Progenitor cell of endocrine pancreas (in vitro differentiated cells): ENCODE measurements around the gene MERTK. TPM values are rescaled to one million over a fixed set of nuclear protein-coding genes. Genes with fewer than 3 reads are reported as not detected.
"Not testable (repeated sequence)": the region's sequence is repeated elsewhere in the genome, so short reads cannot be mapped to it uniquely, and the experiment has no call there.

Experiments used
- DNase-seq: peaks from one replicate; pipeline ENCODE4 v3.0.0; 2021; ENCODE audit warnings: low spot score; ENCODE audit not compliant: unreplicated experiment
- H3K27ac Mint-ChIP-seq: 2 replicates; pipeline ENCODE4 v1.8.0; 2021; ENCODE audit warnings: mild to moderate bottlenecking, moderate library complexity, mixed read lengths
- H3K27me3 Mint-ChIP-seq: 2 replicates; pipeline ENCODE4 v1.8.0; 2021; ENCODE audit warnings: mixed read lengths
- H3K36me3 Mint-ChIP-seq: 2 replicates; pipeline ENCODE4 v1.8.0; 2022; ENCODE audit warnings: mixed read lengths; ENCODE audit not compliant: insufficient read depth
- H3K4me1 Mint-ChIP-seq: 2 replicates; pipeline ENCODE4 v1.8.0; 2021; ENCODE audit warnings: low read depth, mixed read lengths
- H3K4me3 Mint-ChIP-seq: 2 replicates; pipeline ENCODE4 v1.8.0; 2021; ENCODE audit warnings: low read depth, mild to moderate bottlenecking, moderate library complexity, mixed read lengths
- H3K9me3 Mint-ChIP-seq: 2 replicates; pipeline ENCODE4 v1.8.0; 2021; ENCODE audit warnings: low read depth, mixed read lengths
- total RNA-seq: library from RNA; stranded (reverse); gene quantifications from 2 replicates; pipeline ENCODE4 v1.2.1, GENCODE V29; 2021
- TF ChIP-seq, protein P1 (sequence below): fragments of 200-600 bp; sonication (generic); IDR thresholded peaks from one replicate; pipeline ENCODE4 v1.5.0; 2021; ENCODE audit warnings: antibody characterized with exemption, mild to moderate bottlenecking; ENCODE audit not compliant: unreplicated experiment

MERTK gene
- total RNA-seq, 1 donor from 2014 or later, result 20.1 TPM

DNA sequence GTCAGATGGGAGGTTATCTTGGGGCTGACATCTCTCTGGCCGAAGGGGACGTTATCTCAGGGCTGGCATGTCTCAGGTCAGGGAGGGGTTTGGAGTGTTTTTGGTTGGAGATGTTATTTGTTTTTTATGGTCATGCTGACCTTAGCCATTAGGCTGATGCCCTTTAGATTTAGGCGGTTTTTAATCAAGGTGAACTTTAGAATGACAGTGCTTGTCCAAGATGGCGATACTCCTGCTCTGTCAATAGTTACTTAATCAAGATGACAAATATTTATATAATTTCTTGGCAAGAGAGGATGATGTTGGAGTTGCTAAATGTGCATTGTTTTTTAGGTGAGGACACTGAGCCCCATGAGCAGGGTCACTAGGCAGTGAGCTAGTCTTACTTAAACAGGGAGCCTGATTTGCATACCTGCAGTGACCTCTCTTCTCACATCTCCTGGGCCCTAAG lies 34.5 kb downstream of the MERTK start:
- TF ChIP-seq, protein P1, sequence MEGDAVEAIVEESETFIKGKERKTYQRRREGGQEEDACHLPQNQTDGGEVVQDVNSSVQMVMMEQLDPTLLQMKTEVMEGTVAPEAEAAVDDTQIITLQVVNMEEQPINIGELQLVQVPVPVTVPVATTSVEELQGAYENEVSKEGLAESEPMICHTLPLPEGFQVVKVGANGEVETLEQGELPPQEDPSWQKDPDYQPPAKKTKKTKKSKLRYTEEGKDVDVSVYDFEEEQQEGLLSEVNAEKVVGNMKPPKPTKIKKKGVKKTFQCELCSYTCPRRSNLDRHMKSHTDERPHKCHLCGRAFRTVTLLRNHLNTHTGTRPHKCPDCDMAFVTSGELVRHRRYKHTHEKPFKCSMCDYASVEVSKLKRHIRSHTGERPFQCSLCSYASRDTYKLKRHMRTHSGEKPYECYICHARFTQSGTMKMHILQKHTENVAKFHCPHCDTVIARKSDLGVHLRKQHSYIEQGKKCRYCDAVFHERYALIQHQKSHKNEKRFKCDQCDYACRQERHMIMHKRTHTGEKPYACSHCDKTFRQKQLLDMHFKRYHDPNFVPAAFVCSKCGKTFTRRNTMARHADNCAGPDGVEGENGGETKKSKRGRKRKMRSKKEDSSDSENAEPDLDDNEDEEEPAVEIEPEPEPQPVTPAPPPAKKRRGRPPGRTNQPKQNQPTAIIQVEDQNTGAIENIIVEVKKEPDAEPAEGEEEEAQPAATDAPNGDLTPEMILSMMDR, result no peak
- Mint-ChIP-seq H3K4me3 (no peak overlapping the region), H3K27me3 (no peaks in the 10 kb centered on the region), H3K9me3 (peaks cover 9% of the 10 kb centered on the region), H3K27ac (peak overlapping the region; percentile 56), H3K4me1 (no peaks in the 10 kb centered on the region), H3K36me3 (peaks cover 44% of the 10 kb centered on the region)
- DNase-seq, result no peak

DNA sequence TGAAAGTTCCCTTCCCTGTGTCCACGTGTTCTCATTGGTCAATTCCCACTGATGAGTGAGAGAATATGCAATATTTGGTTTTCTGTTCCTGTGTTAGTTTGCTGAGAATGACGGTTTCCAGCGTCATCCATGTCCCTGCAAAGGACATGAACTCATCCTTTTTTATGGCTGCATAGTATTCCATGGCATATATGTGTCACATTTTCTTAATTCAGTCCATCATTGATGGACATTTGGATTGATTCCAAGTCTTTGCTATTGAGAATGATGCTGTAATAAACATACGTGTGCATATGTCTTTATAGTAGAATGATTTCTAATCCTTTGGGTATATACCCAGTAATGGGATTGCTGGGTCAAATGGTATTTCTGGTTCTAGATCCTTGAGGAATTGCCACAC lies 35.5 kb downstream of the MERTK start:
- H3K27me3 Mint-ChIP-seq, H3K4me3 Mint-ChIP-seq, H3K9me3 Mint-ChIP-seq, DNase-seq, H3K27ac Mint-ChIP-seq, H3K4me1 Mint-ChIP-seq: not testable (repeated sequence)
- H3K36me3 Mint-ChIP-seq, result peaks cover 44% of the 10 kb centered on the region

DNA sequence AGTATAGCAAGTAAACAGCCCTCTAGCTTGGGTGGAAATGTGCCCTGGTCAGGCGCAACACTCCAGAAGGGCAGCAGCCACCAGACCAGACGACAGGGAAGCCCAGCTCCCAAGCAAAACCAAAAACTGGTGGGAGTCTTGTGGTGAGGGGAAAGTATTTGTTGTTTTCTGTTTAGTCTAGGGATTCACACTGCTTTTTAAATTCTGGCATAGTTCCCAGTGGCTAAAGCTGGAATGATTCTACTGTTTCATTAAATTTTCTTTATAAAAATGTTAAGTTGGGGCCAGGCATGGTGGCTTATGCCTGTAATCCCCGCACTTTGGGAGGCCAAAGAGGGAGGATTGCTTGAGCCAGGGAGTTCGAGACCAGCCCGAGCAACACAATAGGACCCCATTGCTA lies 38.5 kb downstream of the MERTK start:
- H3K36me3 Mint-ChIP-seq, result peaks cover 28% of the 10 kb centered on the region

DNA sequence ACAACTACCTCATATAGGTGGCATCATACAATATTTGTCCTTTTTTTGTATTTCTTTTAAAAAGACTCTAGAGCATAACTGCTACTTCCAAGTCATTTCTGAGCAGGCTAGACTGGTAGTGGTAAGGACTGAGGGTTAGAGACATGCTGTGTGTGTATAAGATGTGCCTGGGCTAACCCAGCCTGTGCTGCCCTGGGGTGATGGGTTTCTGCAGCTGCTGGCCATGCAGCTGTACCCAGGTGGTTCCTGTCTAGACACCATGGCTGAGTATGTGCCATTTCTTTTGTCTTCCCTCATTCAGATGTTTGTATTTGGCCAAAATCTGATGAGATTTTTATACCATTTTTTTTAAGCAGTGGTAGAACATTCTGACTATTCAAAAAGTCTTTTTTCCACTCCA lies 40.0 kb downstream of the MERTK start:
- Mint-ChIP-seq H3K36me3 (peaks cover 16% of the 10 kb centered on the region), H3K4me1 (peaks cover 7% of the 10 kb centered on the region), H3K27me3 (no peaks in the 10 kb centered on the region), H3K27ac (no peak overlapping the region), H3K9me3 (peaks cover 2% of the 10 kb centered on the region), H3K4me3 (no peak overlapping the region)
- no peak for DNase-seq
- TF ChIP-seq, protein P1, result no peak

More for the DNA sequence above, 38.5 kb downstream of the MERTK start:
- peaks cover 9% of the 10 kb centered on the region for H3K9me3 Mint-ChIP-seq
- TF ChIP-seq, protein P1, result no peak
- peaks cover 7% of the 10 kb centered on the region for H3K4me1 Mint-ChIP-seq
- DNase-seq, result no peak
- H3K27me3 Mint-ChIP-seq, result no peaks in the 10 kb centered on the region
- H3K27ac Mint-ChIP-seq, result no peak overlapping the region
- H3K4me3 Mint-ChIP-seq, result no peak overlapping the region

DNA sequence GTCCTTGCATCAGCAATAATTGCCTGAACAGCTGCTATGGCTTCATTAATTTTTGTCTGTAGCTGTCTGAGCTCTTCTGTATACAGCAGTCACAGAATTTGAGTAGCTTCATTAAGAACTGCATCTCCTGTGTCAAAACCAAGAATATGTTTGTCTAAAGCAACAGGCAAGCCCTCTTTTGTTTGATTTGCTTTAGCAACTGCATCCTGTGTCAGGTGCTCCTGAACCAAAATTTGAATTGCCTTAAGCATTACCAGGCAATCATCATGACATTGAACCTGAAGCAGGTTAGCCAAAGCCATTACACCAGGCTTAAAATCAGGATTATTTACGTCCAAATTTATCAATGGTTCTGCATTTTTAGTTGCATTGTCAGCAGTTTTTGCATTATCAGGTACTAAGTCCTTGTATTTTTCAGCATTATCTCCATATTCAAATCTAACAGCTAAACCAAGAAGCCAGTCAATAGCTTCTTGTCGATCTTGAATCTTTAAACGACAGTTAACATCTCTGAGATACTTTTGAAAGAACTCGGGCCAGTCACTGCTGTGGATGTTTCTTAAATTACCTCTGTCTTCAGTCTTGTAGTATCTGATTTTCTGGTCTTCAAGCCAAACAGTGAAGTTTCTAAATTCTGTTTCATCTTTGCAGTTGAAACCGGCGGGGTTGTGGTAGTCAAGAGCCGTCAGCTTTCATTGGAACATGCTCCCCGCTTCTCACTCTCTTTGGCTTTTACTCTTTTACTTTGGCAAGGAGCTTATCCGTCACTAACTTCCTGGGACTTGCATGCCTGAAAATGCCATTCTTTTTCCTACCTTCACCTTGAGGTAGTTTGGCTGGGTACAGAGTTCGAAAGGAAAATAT lies 42.2 kb downstream of the MERTK start:
- H3K4me1 Mint-ChIP-seq, result peaks cover 14% of the 10 kb centered on the region
- H3K4me3 Mint-ChIP-seq, result no peak overlapping the region
- no peak for DNase-seq
- H3K36me3 Mint-ChIP-seq, result no peaks in the 10 kb centered on the region
- TF ChIP-seq, protein P1, result no peak
- H3K27me3 Mint-ChIP-seq, result no peaks in the 10 kb centered on the region
- no peaks in the 10 kb centered on the region for H3K9me3 Mint-ChIP-seq
- no peak overlapping the region for H3K27ac Mint-ChIP-seq

DNA sequence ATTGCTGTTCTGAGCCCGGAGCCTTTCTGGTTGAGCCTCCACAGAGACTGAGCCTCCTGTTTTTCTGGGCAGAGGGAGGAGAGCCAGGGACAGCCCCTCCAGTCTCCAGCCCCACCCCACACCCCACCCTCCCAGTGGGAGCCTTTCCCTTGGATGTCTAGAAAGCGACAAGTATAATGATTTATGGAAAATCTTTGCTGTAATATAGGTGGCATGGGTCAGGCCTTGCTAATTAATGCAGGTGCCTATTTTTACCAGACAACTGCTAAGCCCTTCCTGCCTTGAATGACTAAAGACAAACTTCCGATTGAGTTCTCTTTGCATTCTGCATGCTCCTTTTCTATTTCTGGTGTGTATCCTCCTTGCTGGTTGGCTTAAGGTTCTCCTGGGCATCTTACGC lies 43.1 kb downstream of the MERTK start:
- TF ChIP-seq, protein P1, result no peak
- Mint-ChIP-seq H3K4me1 (peaks cover 23% of the 10 kb centered on the region), H3K4me3 (no peak overlapping the region), H3K27ac (peak overlapping the region; percentile 76), H3K36me3 (no peaks in the 10 kb centered on the region), H3K9me3 (no peaks in the 10 kb centered on the region), H3K27me3 (no peaks in the 10 kb centered on the region)
- no peak for DNase-seq
